Activated CD8-positive, alpha-beta memory T cell treated with anti-CD3 and anti-CD28 coated beads for 48 hours (primary cell): ENCODE data around the gene KCNK7.

Source experiments
- DNase-seq, 3 experiments: peaks; one replicate each; pipeline ENCODE4 v3.0.0-alpha.2; 2020; ENCODE audit warnings: low read depth in 2 of 3, low spot score in 2 of 3

KCNK7 gene

DNA sequence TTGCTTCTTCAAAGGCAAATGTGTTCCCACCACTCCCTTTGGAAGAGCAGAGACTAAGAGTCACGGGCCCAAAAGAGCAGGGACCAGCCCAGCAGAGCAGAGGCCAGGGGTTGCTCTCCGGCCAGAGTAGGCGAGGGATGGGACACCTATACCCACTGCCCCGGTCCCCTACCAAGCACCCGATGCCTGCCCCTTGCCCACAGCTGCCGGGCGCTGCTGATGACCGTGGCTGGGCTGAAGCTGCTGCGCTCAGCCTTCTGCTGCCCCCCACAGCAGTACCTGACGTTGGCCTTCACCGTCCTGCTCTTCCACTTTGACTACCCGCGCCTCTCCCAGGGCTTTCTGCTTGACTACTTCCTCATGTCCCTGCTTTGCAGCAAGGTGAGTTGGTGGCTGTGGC lies 31.6 kb upstream of the KCNK7 start:
- DNase-seq = no peak

DNA sequence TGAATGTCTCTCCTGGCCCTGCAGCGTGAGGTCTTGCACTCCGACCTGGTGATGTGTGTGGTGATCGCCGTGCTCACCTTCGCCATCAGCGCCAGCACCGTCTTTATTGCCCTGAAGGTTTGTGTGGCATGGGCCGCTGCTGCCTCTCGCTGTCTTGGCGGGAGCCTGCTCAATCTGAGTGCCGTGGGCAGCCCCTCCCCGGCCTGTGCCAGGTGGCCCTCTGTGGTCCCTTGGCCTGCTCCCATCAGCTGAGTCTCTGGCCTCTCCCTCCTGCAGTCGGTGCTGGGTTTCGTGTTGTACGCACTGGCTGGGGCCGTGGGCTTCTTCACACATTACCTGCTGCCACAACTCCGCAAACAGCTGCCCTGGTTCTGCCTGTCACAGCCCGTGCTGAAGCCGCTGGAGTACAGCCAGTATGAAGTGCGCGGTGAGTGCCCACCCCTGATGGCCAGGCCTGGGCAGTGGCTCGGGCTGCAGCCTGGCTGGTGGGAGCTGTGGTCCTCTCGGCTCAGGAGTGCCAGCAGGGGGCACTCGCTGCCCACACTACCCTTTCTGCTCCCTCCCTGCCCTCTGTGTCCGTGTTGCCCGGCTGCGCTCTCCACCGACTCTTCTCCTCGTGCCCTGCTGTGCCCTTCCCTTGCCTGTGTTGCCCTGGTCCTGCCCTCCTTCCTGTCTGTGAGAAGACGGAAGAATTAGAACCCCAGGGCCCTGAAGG lies 30.2 kb upstream of the KCNK7 start:
- no peak for DNase-seq

DNA sequence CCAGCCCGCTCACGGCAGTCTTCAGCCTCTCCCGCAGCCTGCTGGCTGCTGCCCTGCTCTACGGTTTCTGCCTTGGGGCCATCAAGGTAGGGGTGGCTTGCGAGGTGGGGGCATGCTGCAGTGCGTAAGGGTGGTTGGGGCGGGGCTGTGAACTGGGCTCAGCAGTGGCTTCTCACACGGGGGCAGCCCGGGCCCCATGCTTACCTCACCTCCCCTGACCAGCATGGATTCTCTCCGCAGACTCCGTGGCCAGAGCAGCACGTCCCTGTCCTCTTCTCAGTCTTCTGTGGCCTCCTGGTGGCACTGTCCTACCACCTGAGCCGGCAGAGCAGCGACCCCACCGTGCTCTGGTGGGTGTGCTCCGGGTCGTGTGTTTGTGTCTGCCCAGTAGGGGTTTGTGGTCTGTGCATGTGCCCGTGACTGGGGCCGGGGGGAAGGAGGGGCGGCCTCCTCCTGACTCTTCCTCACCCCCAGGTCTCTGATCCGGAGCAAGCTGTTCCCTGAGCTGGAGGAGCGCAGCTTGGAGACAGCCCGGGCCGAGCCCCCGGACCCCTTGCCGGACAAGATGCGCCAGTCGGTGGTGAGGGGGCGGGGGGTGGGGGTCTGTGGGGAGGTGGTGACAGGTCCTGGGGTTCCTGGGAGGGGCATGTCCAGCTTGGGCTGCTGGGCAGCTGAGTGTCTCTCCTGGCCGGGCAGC lies 29.5 kb upstream of the KCNK7 start:
- DNase-seq = no peak

DNA sequence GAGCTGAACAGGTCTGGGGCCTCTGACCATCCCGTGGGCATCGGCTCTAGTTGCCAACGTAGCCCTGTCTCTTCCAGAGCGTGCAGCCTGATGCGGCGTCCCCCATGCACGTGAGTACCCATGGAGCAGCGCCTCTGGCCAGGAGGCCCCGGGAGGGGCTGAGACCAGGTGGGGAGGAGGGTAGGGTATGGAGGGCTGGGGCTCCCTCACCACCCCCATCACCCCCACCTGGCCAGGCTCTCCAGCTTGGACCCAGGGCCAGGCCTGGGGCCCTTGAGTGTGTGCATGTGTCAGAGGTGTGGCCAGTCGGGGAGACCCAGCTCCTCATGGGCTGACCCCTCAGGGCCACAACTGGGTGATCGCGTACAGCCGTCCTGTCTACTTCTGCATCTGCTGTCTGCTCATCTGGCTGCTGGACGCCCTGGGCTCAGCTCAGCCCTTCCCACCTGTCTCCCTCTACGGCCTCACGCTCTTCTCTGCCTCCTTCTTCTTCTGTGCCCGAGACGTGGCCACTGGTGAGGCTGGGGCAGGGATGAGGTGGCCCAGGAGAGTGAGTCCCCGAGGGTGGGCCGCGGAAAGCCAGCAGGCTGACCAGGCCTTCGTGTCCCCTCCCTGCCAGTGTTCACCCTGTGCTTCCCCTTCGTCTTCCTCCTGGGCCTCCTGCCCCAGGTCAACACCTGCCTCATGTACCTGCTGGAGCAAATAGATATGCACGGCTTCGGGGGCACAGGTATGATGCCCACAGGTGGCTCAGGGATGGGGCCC lies 28.4 kb upstream of the KCNK7 start:
- no peak for DNase-seq

DNA sequence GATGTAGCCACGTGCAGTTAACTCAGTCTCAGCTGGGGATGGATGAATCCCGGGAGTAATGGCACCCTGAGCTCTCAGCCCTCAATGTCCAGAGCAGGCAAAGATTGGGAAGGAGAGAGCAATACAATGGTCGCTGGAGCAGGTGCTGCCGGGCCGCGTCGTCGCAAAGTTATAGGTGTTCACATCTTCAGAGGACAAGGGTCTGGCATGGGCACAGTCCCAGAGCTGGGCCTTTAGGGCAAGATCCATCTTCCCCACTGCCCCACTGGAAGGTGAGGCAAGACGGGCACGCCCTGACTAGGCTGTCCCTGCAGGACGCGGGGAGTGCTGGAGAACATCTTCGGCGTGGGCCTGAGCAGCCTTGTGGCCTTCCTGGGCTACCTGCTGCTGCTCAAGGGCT lies 27.6 kb upstream of the KCNK7 start:
- DNase-seq = no peak

- no peak for DNase-seq
These were observed 26.4 kb upstream of the KCNK7 start for GRCh38 chr11:65622011-65622410.

- DNase-seq = no peak
These were observed 25.9 kb upstream of the KCNK7 start for GRCh38 chr11:65621460-65621859.

GRCh38 chr11:65620666-65621065 lies 25.1 kb upstream of the KCNK7 start:
- DNase-seq = no peak

- DNase-seq = no peak
These were observed 23.8 kb upstream of the KCNK7 start for GRCh38 chr11:65619281-65619928.

DNA sequence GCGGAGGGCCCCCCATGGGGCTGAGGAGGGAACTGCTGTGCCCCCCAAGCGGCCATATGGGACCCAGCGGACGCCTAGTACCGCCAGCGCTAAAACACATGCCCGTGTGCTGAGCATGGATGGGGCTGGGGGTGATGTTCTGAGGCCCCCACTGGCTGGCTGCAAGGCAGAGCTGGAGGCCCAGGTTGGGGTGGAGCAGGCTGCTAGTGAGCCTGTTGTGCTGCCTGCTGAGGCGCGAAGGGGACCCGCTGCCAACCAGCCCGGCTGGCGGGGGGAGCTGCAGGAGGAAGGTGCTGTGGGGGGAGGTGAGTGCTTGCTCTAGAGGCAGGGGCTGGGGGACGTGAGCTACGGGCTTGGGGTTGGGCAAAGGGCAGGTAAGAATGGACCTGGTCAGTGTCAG lies 23.2 kb upstream of the KCNK7 start:
- no peak for DNase-seq

DNA sequence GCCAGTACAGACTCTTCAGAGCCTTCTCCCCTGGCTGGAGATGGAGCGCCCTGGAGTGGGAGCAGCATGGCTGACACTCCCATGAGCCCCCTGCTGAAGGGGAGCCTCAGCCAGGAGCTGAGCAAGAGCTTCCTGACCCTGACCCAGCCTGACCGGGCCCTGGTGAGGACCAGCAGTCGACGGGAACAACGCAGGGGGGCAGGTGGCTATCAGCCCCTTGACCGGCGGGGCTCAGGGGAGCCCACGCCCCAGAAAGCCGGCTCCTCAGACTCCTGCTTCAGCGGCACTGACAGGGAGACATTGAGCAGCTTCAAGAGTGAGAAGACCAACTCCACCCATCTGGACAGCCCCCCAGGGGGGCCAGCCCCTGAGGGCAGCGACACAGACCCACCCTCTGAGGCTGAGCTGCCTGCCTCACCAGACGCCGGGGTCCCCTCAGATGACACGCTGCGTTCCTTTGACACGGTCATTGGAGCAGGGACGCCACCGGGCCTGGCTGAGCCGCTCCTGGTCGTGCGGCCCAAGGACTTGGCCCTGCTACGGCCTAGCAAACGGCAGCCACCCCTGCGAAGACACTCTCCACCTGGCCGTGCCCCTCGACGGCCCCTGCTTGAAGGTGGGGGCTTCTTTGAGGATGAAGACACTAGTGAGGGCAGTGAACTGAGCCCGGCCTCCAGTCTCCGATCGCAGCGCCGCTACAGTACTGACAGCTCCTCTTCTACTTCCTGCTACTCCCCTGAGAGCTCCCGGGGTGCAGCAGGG lies 22.6 kb upstream of the KCNK7 start:
- DNase-seq = no peak

GRCh38 chr11:65617136-65617850 lies 21.7 kb upstream of the KCNK7 start:
- DNase-seq = no peak

DNA sequence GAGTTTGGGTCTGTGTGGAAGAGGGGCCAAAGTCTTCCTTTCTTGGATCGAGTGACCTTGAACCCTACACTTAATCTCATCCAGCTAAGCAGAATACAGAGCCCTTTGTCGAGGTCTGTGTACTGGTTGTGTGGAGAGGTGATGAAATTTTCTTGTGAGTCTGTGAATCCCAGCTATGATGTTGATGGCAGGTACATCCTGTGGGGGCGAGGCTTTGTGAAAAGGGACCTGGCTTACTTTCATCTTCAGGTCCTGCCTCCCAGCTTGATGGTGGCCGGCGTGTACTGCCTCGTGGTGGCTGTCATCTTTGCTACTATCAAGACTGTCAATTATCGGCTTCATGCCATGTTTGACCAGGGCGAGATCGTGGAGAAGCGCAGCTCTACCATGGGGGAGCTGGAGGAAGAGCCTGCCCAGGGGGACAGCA lies 21.0 kb upstream of the KCNK7 start:
- no peak for DNase-seq

- no peak for DNase-seq
These were observed 20.5 kb upstream of the KCNK7 start for GRCh38 chr11:65615950-65616574.

DNA sequence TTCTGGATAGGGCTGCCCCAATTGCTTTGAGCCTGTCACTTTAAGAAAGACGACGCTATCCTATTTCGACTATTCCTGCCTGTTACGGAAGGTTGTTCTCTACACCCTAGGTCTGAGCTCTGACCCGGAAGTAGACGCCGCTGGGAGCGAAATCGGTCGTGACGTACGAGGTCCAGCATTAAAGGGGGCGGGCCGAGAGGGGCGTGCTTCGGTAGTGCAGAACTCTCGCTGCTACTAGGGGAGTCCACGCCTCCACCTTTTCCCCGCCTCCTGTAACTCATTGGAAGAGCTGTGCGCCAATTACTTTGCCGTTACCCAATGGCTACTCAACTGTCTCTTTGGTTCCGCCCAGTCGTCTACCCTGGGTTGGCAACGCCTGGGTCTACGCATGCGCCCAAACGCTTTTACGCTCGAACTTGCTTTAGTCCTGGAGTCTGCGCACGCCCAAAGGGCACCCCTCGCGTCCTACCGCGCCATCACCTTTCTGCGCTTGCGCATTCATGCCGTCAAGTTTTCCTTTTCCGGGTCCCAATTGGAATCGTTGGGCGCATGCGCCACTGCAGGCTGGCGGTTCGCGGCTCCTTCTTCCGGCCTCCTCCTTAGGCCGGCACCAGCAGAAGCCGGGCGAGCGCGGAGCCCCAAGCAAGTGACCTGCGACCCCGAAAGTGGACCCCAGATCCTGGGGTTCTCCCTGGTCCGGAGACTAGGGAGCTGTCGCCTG lies 19.8 kb upstream of the KCNK7 start, which contains the start of gene PCNX3:
Gene PCNX3, plus strand, starts transcription at position 548 of the 721 bp plus-strand sequence. CDS start 536 bp downstream, outside the sequence.
- DNase-seq = peak; percentile 96 to 99 (median 99)

DNA sequence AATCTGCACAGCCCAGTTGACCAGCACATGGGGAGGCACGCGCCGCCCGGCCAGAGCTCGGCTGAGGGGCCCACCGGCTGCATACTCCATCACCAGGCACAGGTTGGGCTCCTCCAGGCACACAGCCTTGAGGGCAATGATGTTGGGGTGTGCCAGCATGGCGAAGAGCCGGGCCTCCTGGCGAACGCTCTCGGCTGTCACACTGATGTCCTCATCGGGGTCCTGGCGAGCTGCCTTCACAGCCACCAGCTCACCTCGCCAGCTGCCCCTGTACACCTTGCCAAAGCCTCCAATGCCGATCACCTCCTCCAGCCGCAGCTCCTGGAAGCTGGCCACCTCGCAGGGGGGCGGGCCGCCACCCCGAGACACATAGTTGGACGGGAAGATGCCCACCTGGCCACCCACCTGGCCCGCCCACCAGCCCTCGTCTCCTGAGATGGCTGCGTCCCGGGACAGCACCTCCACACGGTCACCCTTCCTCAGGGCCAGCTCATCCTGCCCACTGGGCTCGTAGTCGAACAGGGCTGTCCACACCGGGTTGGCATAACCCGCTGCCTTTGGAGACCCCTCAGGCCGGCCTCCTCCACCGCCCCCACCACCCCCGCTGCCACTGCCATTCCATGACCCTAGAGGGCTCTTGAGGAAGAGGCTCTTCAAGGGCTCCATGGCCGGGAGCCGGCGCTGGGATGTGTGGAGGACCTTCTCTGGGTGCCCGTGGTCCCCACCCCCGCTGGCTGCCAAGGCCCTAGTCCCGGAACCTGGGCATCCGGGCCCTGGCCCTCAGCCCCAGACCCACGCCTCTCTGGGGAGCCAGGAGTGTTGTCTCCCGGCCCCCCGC lies 17.7 kb upstream of the KCNK7 start:
- DNase-seq = no peak

- DNase-seq = no peak
These were observed 17.1 kb upstream of the KCNK7 start for GRCh38 chr11:65612691-65613090.
